CD4-positive, alpha-beta T cell treated with Interleukin-4 for 4 hours (primary cell): ENCODE measurements around the gene MLPH.
"Not testable (repeated sequence)": the region's sequence is repeated elsewhere in the genome, so short reads cannot be mapped to it uniquely, and the experiment has no call there.

Experiments
- DNase-seq: peaks from one replicate; pipeline ENCODE4 v3.0.0-alpha.2; 2020

Gene MLPH

GRCh38 chr2:237592425-237592980, 105.5 kb downstream of the MLPH start:
- DNase-seq: no peak

- no peak for DNase-seq
These were observed 106.0 kb downstream of the MLPH start for GRCh38 chr2:237593036-237593435.

GRCh38 chr2:237593596-237594320, 106.7 kb downstream of the MLPH start:
- no peak for DNase-seq

- no peak for DNase-seq
These were observed 107.4 kb downstream of the MLPH start for GRCh38 chr2:237594514-237594871.

- not testable (repeated sequence) for DNase-seq
These were observed 108.9 kb downstream of the MLPH start for GRCh38 chr2:237595829-237596519.

GRCh38 chr2:237596520-237597195, 109.6 kb downstream of the MLPH start:
- no peak for DNase-seq

GRCh38 chr2:237597196-237598145, 110.4 kb downstream of the MLPH start:
- no peak for DNase-seq

- DNase-seq: no peak
These were observed 111.6 kb downstream of the MLPH start for GRCh38 chr2:237598468-237599208.

- DNase-seq: no peak
These were observed 112.5 kb downstream of the MLPH start for GRCh38 chr2:237599465-237600110.

GRCh38 chr2:237600205-237600846, 113.3 kb downstream of the MLPH start:
- DNase-seq: no peak

- DNase-seq: no peak
These were observed 114.5 kb downstream of the MLPH start for GRCh38 chr2:237601453-237602116.

GRCh38 chr2:237602409-237602808, 115.4 kb downstream of the MLPH start:
- DNase-seq: no peak

- no peak for DNase-seq
These were observed 116.1 kb downstream of the MLPH start for GRCh38 chr2:237603049-237603717.

- DNase-seq: peak; percentile 71
These were observed 116.8 kb downstream of the MLPH start for GRCh38 chr2:237603718-237604362.

GRCh38 chr2:237604391-237604790, 117.3 kb downstream of the MLPH start:
- no peak for DNase-seq
